Right atrium auricular region (tissue), 2 donors: ENCODE results near the gene ATPAF2. TPM values are rescaled to one million over a fixed set of nuclear protein-coding genes. Genes with fewer than 3 reads are reported as not detected.

Source experiments
- DNase-seq: peaks from one replicate; pipeline ENCODE4 v3.0.0-alpha.2; 2019; ENCODE audit warnings: low spot score
- H3K27ac ChIP-seq, 2 donors: fragments of 200-600 bp; sonication (generic); 1 replicate in 1 of 2; 2 replicates in 1 of 2; pipeline ENCODE4 v1.5.1; 2016 to 2019
- H3K27me3 ChIP-seq, 2 donors: fragments of 200-600 bp; sonication (generic); one replicate each; pipeline versions ENCODE4 v1.5.1 to v1.6.0; 2017 to 2019
- H3K36me3 ChIP-seq: fragments of 200-600 bp; sonication (generic); one replicate; pipeline ENCODE4 v1.5.1; 2016
- H3K4me1 ChIP-seq, 2 donors: fragments of 200-600 bp; sonication (generic); one replicate each; pipeline versions ENCODE4 v1.5.1 to v1.6.0; 2017 to 2019
- H3K4me3 ChIP-seq, 2 donors: fragments of 200-600 bp; sonication (generic); 1 replicate in 1 of 2; 2 replicates in 1 of 2; pipeline ENCODE4 v1.5.1; 2017 to 2019; ENCODE audit warnings: mild to moderate bottlenecking in 1 of 2, moderate library complexity in 1 of 2
- H3K9me3 ChIP-seq, 2 donors: fragments of 200-600 bp; sonication (generic); one replicate each; pipeline ENCODE4 v1.5.1; 2019
- total RNA-seq, 2 donors: library from RNA; depleted of rRNA; stranded (reverse); fragments of >200 nt; gene quantifications; one replicate each; pipeline ENCODE4 v1.1.0, GENCODE V29; 2016
- TF ChIP-seq, protein P1 (sequence below), 2 donors: fragments of 200-600 bp; sonication (generic); IDR thresholded peaks; one replicate each; pipeline ENCODE4 v1.5.1; 2019; ENCODE audit warnings: antibody characterized with exemption in 2 of 2

The ATPAF2 gene
- total RNA-seq, 2 donors from 2014 or later = 11.1 to 47.0 TPM

DNA sequence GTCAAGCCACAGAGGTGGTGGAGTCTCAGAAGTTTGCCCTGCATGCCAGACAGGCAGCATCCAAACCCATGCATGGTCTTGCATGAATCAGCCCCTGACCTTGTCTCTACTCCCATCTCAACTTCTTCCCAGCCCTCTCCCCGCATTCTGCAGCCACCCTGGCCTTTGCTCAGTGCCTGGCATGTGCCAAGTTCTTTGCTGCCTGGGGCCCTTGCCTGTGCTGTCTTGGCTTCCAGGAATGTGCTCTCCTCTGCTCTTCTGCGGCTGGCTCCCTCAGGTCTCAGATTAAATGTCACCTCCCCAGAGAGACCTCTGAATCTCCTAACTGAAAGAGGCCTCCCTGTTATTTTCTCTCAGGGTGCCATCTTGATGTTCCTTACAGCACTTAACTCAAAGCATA is 48.7 kb downstream of the ATPAF2 start:
- TF ChIP-seq, protein P1, sequence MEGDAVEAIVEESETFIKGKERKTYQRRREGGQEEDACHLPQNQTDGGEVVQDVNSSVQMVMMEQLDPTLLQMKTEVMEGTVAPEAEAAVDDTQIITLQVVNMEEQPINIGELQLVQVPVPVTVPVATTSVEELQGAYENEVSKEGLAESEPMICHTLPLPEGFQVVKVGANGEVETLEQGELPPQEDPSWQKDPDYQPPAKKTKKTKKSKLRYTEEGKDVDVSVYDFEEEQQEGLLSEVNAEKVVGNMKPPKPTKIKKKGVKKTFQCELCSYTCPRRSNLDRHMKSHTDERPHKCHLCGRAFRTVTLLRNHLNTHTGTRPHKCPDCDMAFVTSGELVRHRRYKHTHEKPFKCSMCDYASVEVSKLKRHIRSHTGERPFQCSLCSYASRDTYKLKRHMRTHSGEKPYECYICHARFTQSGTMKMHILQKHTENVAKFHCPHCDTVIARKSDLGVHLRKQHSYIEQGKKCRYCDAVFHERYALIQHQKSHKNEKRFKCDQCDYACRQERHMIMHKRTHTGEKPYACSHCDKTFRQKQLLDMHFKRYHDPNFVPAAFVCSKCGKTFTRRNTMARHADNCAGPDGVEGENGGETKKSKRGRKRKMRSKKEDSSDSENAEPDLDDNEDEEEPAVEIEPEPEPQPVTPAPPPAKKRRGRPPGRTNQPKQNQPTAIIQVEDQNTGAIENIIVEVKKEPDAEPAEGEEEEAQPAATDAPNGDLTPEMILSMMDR (IDR thresholded peaks at IDR 0.05) = no peak
- peaks cover 0 to 9% of the 10 kb centered on the region in 2 donors for H3K4me1 ChIP-seq
- no peak overlapping the region for H3K27ac ChIP-seq
- DNase-seq = no peak
- H3K4me3 ChIP-seq = no peak overlapping the region
- no peaks in the 10 kb centered on the region for H3K27me3 ChIP-seq
- H3K36me3 ChIP-seq = no peaks in the 10 kb centered on the region
- H3K9me3 ChIP-seq = no peaks in the 10 kb centered on the region

DNA sequence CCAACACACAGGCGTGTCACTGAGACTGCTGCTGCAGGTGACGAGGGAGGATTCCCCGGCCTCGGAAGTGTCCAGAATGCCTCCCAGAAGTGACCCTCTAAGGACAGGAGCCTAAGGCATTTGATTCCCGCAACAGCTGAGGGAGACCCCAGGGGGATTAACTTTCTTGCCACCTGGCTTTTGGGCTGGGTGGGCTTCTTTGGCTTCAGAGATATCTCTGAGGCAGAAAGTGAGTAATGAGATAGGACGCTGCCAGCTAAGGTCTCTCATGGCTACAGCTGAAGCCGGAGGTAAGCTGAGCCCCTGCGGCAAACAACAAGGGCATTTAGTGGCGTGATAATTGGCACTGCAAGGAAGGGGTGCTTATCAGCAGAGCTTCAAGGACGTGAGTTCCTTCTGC is 49.4 kb downstream of the ATPAF2 start:
- H3K36me3 ChIP-seq = no peaks in the 10 kb centered on the region
- TF ChIP-seq, protein P1 (IDR thresholded peaks at IDR 0.05) = no peak
- DNase-seq = no peak
- no peak overlapping the region for H3K4me3 ChIP-seq
- peaks cover 0 to 5% of the 10 kb centered on the region in 2 donors for H3K4me1 ChIP-seq
- H3K27ac ChIP-seq = no peak overlapping the region
- no peaks in the 10 kb centered on the region for H3K27me3 ChIP-seq
- no peaks in the 10 kb centered on the region for H3K9me3 ChIP-seq

GRCh38 chr17:17989081-17989480 is 49.9 kb downstream of the ATPAF2 start:
- H3K4me1 ChIP-seq = peaks cover 0 to under 1% of the 10 kb centered on the region in 2 donors
- no peak overlapping the region for H3K27ac ChIP-seq
- no peak overlapping the region for H3K4me3 ChIP-seq
- no peak for DNase-seq
- TF ChIP-seq, protein P1 (IDR thresholded peaks at IDR 0.05) = no peak
- H3K36me3 ChIP-seq = no peaks in the 10 kb centered on the region
- no peaks in the 10 kb centered on the region for H3K9me3 ChIP-seq
- H3K27me3 ChIP-seq = no peaks in the 10 kb centered on the region

- no peaks in the 10 kb centered on the region for H3K4me1 ChIP-seq
- no peaks in the 10 kb centered on the region for H3K9me3 ChIP-seq
- TF ChIP-seq, protein P1 (IDR thresholded peaks at IDR 0.05) = no peak
- H3K27ac ChIP-seq = no peak overlapping the region
- DNase-seq = no peak
- H3K27me3 ChIP-seq = no peaks in the 10 kb centered on the region
- H3K4me3 ChIP-seq = no peak overlapping the region
- H3K36me3 ChIP-seq = no peaks in the 10 kb centered on the region
Measured at GRCh38 chr17:17988427-17988945, 50.5 kb downstream of the ATPAF2 start.

DNA sequence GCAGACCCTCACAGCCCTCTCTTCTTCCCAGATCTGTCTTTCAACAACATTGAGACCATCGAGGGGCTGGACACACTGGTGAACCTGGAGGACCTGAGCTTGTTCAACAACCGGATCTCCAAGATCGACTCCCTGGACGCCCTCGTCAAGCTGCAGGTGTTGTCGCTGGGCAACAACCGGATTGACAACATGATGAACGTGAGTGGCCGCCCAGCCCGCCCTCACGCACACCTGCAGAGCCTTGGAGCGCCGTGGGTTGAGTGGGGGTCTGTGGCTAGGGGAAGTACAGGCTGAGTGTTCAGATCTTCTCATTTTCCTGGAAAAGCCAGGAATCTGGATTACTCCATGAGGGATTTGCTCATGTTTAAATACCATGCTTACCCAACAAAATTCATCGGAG is 51.1 kb downstream of the ATPAF2 start:
- Histone ChIP-seq H3K27me3 (no peaks in the 10 kb centered on the region), H3K4me3 (no peak overlapping the region), H3K27ac (no peak overlapping the region), H3K36me3 (no peaks in the 10 kb centered on the region), H3K4me1 (no peaks in the 10 kb centered on the region), H3K9me3 (no peaks in the 10 kb centered on the region)
- DNase-seq = no peak
- TF ChIP-seq, protein P1 (IDR thresholded peaks at IDR 0.05) = no peak
